Transverse colon (tissue), 4 donors: ENCODE measurements around the gene CMTM2. TPM values are rescaled to one million over a fixed set of nuclear protein-coding genes. Genes with fewer than 3 reads are reported as not detected.

Experiments used
- DNase-seq: peaks from one replicate; pipeline ENCODE4 v3.0.0-alpha.2; 2019
- H3K27ac ChIP-seq, 4 donors: fragments of 200-600 bp; sonication (generic); 2 replicates each; pipeline ENCODE4 v1.5.1; 2016 to 2018; ENCODE audit warnings: inconsistent platforms in 4 of 4
- H3K27me3 ChIP-seq: fragments of 200-600 bp; sonication (generic); 2 replicates; pipeline ENCODE4 v1.5.1; 2017; ENCODE audit warnings: inconsistent platforms
- H3K36me3 ChIP-seq, 4 donors: fragments of 200-600 bp; sonication (generic); 2 replicates each; pipeline ENCODE4 v1.5.1; 2017 to 2019; ENCODE audit warnings: inconsistent platforms in 4 of 4
- H3K4me1 ChIP-seq, 4 donors: fragments of 200-600 bp; sonication (generic); 2 replicates each; pipeline ENCODE4 v1.5.1; 2017 to 2020; ENCODE audit warnings: inconsistent platforms in 4 of 4
- H3K4me3 ChIP-seq, 4 donors: fragments of 200-600 bp; sonication (generic); 1 replicate in 1 of 4; 2 replicates in 3 of 4; pipeline versions ENCODE4 v1.5.1 to v1.6.1; 2017 to 2019; ENCODE audit warnings: inconsistent platforms in 4 of 4
- H3K9me3 ChIP-seq, 2 donors: fragments of 200-600 bp; sonication (generic); 2 replicates each; pipeline ENCODE4 v1.5.1; 2017 to 2019; ENCODE audit warnings: inconsistent platforms in 2 of 2
- CTCF ChIP-seq, 5 experiments: fragments of 200-600 bp in 3 of 5; fragments of 450-650 bp in 2 of 5; sonication (generic) in 3 of 5; IDR thresholded peaks; 1 replicate in 2 of 5; 2 replicates in 3 of 5; pipeline ENCODE4 v1.5.1; 2016 to 2017; ENCODE audit warnings: antibody characterized with exemption in 5 of 5, inconsistent platforms in 3 of 5, mild to moderate bottlenecking in 2 of 5, moderate library complexity in 1 of 5
- EP300 ChIP-seq: sonication (generic); formaldehyde crosslinking; IDR thresholded peaks from one replicate; pipeline ENCODE4 v1.6.1; 2017; ENCODE audit warnings: antibody characterized with exemption, low read depth
- POLR2A ChIP-seq: fragments of 450-650 bp; IDR thresholded peaks from one replicate; pipeline ENCODE4 v1.6.1; 2016; ENCODE audit warnings: antibody characterized with exemption, mild to moderate bottlenecking, moderate library complexity
- POLR2AphosphoS5 ChIP-seq, 3 donors: sonication (generic); formaldehyde crosslinking; IDR thresholded peaks; one replicate each; pipeline ENCODE4 v1.6.1; 2016; ENCODE audit warnings: antibody characterized with exemption in 3 of 3
- WGBS, 2 donors: methylation state at CpG; one replicate each; pipeline ENCODE4 v1.1.5; 2018; ENCODE audit warnings: low coverage in 1 of 2; 5-methylcytosine and 5-hydroxymethylcytosine counted together
- in situ Hi-C, 4 donors: fragments of 200-750 bp; cut with MboI; loops; one replicate each; pipeline versions ENCODE4 v1.15.0 to v1.15.1; 2017; ENCODE audit warnings: low sequenced_read_pairs in 3 of 4, low pct_ligation_motif_present in 1 of 4, low pct_unique_long_range_greater_than_20kb in 1 of 4
- intact Hi-C: fragments of 100-400 bp; cut with DNase I; formaldehyde crosslinking; loops from one replicate; pipeline ENCODE4 v1.15.1; 2023; ENCODE audit warnings: low total_unique reads
- total RNA-seq, 4 donors: library from RNA; depleted of rRNA; stranded (reverse); fragments of >200 nt; gene quantifications; one replicate each; pipeline ENCODE4 v1.1.0, GENCODE V29; 2016

Gene CMTM2
- total RNA-seq, 4 donors from 2014 or later: 0.48 TPM; not detected in 3

GRCh38 chr16:66568355-66568754 is 10.9 kb upstream of the CMTM2 start:
- Histone ChIP-seq H3K4me1 (peaks cover 0 to 11% (median 5%) of the 10 kb centered on the region in 4 donors), H3K9me3 (no peaks in the 10 kb centered on the region), H3K36me3 (peaks cover 0 to 27% (median 5%) of the 10 kb centered on the region in 4 donors), H3K27ac (no peak overlapping the region), H3K27me3 (no peaks in the 10 kb centered on the region), H3K4me3 (no peak overlapping the region)
- DNase-seq: no peak
- in situ Hi-C loops: no loop called here
- TF ChIP-seq EP300 (no peak), POLR2AphosphoS5 (IDR thresholded peaks at IDR 0.05) (no peak), POLR2A (no peak), CTCF (IDR thresholded peaks at IDR 0.05) (no peak)
- WGBS, 2 donors: 95 to 100% methylated on average over 1 to 2 of the region's 2 CpGs
- intact Hi-C loops: no loop called here

- in situ Hi-C loops: no loop called here
- TF ChIP-seq EP300: no peak
- TF ChIP-seq POLR2AphosphoS5 (IDR thresholded peaks at IDR 0.05): no peak
- Histone ChIP-seq H3K27me3 (no peaks in the 10 kb centered on the region), H3K4me3 (no peak overlapping the region), H3K27ac (no peak overlapping the region), H3K4me1 (peaks cover 0 to 11% (median 5%) of the 10 kb centered on the region in 4 donors), H3K9me3 (no peaks in the 10 kb centered on the region), H3K36me3 (peaks cover 0 to 27% (median 5%) of the 10 kb centered on the region in 4 donors)
- intact Hi-C loops: no loop called here
- WGBS, 2 donors: 92 to 100% methylated on average over 1 of the region's 1 CpG
- DNase-seq: no peak
Observed at GRCh38 chr16:66569131-66569530, 10.1 kb upstream of the CMTM2 start.

GRCh38 chr16:66569827-66570405 is 9.3 kb upstream of the CMTM2 start:
- Histone ChIP-seq H3K36me3 (peaks cover 0 to 24% (median 5%) of the 10 kb centered on the region in 4 donors), H3K27ac (no peak overlapping the region), H3K27me3 (no peaks in the 10 kb centered on the region), H3K4me1 (peaks cover 0 to 11% (median 5%) of the 10 kb centered on the region in 4 donors), H3K4me3 (no peak overlapping the region), H3K9me3 (no peaks in the 10 kb centered on the region)
- no peak for DNase-seq
- no peak for TF ChIP-seq EP300
- no peak for TF ChIP-seq POLR2A
- TF ChIP-seq POLR2AphosphoS5 (IDR thresholded peaks at IDR 0.05): no peak
- no peak for TF ChIP-seq CTCF (IDR thresholded peaks at IDR 0.05)
- intact Hi-C loops (no loop called here), in situ Hi-C loops (no loop called here)
- 57% methylated on average over 3 of the region's 3 CpGs for WGBS, 2 donors

GRCh38 chr16:66572356-66572755 is 6.9 kb upstream of the CMTM2 start:
- Histone ChIP-seq H3K4me1 (peaks cover 0 to 11% (median 5%) of the 10 kb centered on the region in 4 donors), H3K9me3 (no peaks in the 10 kb centered on the region), H3K36me3 (peaks cover 0 to 3% (median 0%) of the 10 kb centered on the region in 4 donors), H3K27me3 (peaks cover 3% of the 10 kb centered on the region), H3K4me3 (no peak overlapping the region), H3K27ac (no peak overlapping the region)
- in situ Hi-C loops (no loop called here), intact Hi-C loops (no loop called here)
- 59% methylated on average over 2 of the region's 2 CpGs; no CpG with 5 or more reads in 1 of the 2 donors for WGBS, 2 donors
- no peak for TF ChIP-seq POLR2A
- no peak for TF ChIP-seq POLR2AphosphoS5 (IDR thresholded peaks at IDR 0.05)
- TF ChIP-seq EP300: no peak
- no peak for TF ChIP-seq CTCF (IDR thresholded peaks at IDR 0.05)
- DNase-seq: no peak

GRCh38 chr16:66574081-66574480 is 5.2 kb upstream of the CMTM2 start:
- Histone ChIP-seq H3K9me3 (no peaks in the 10 kb centered on the region), H3K27me3 (peaks cover 20% of the 10 kb centered on the region), H3K36me3 (no peaks in the 10 kb centered on the region), H3K4me1 (peaks cover 0 to 20% (median 12%) of the 10 kb centered on the region in 4 donors), H3K4me3 (no peak overlapping the region), H3K27ac (no peak overlapping the region)
- no peak for DNase-seq
- in situ Hi-C loops: no loop called here
- TF ChIP-seq POLR2AphosphoS5 (IDR thresholded peaks at IDR 0.05) (no peak), CTCF (IDR thresholded peaks at IDR 0.05) (no peak), EP300 (no peak), POLR2A (no peak)
- intact Hi-C loops: no loop called here
- 94 to 100% methylated on average over 1 of the region's 1 CpG for WGBS, 2 donors
